ENCODE data around the gene PLA2G15. TPM values are rescaled to one million over a fixed set of nuclear protein-coding genes. Genes with fewer than 3 reads are reported as not detected.

PLA2G15 gene
- total and polyA plus RNA-seq, 2 of the 13 experiments (the other 11 are each of a cell fraction or from before 2014, with no cell fraction given): 14.4 to 23.7 TPM

DNA sequence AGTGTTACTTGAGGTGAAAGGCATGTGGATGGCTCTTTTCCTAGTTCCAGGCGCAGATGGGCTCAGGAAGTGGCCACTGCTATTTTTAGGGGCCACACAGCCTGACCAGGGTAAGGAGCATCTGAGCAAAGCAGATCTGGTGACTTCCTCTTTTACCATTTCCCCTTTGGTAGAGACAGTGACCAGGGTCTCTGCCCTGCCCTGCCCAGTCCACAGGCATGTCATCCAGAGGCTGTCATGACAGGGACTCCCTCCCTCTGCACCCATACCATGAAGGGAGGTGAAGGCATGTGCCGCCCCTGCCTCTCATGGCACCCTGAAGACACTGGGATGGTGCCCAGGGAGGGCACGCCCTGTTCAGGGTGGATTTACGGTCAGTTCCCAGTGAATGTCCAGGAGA lies 2.2 kb downstream of the PLA2G15 start:
- DNase-seq (ENCODE audit: low spot score) (no peak), FAIRE-seq (no peak), ATAC-seq (no peak)
- Histone ChIP-seq H3K27me3 (ENCODE audit: control insufficient read depth in 1 of 2, insufficient read depth in 2 of 2, low read length in 2 of 2) (no peaks in the 10 kb centered on the region; a peak in 1 of 5 replicates), H3K9me3 (ENCODE audit: low read length) (no peaks in the 10 kb centered on the region), H4K20me1 (ENCODE audit: insufficient read depth, low read length) (no peaks in the 10 kb centered on the region), H2AFZ (ENCODE audit: low read length) (no peak overlapping the region), H3K4me3 (replicated peaks in 1 of 3; ENCODE audit: insufficient read depth in 1 of 3, low read depth in 2 of 3, low read length in 3 of 3) (no peak overlapping the region), H3K4me1 (ENCODE audit: insufficient read depth, low read length) (peaks cover 59% of the 10 kb centered on the region), H3K79me2 (ENCODE audit: insufficient read depth, low read length) (no peaks in the 10 kb centered on the region), H3K9ac (ENCODE audit: insufficient read depth, low read depth, low read length) (no peak overlapping the region), H3K36me3 (replicated peaks in 1 of 2; ENCODE audit: control insufficient read depth in 1 of 2, insufficient read depth in 2 of 2, low read length in 2 of 2) (peaks cover 6 to 20% of the 10 kb centered on the region in 2 experiments), H3K4me2 (ENCODE audit: low read depth, low read length) (0 out of 2 replicates have a peak overlapping the region, but pooled peaks have one; percentile 4), H3K27ac (ENCODE audit: extremely low read length, insufficient read depth, low read length) (no peak overlapping the region)
- in situ Hi-C loops (cut with HindIII; ENCODE audit: extremely low pct_ligation_motif_present, low pct_unique_long_range_greater_than_20kb) (no loop called here), intact Hi-C loops (cut with micrococcal nuclease; ENCODE audit: unreplicated experiment) (no loop called here)
- 98% methylated on average over 4 of the region's 4 CpGs for WGBS (ENCODE audit: low lambda C conversion rate)
- BruUV-seq (replicated peaks): no TSS peak
- CTCF ChIA-PET (ENCODE audit: low intra/inter-chr PET ratio, low total read pairs): no interaction called here
- TF ChIP-seq THRA (CRISPR knock-in tag; IDR thresholded peaks at IDR 0.05; ENCODE audit: borderline replicate concordance) (no peak), YEATS2 (CRISPR knock-in tag; IDR thresholded peaks at IDR 0.05; ENCODE audit: borderline replicate concordance) (no peak), TCF7 (IDR thresholded peaks at IDR 0.05; ENCODE audit: low read depth) (no peak), ARID2 (CRISPR knock-in tag; IDR thresholded peaks at IDR 0.05; ENCODE audit: borderline replicate concordance) (no peak), EED (CRISPR knock-in tag; IDR thresholded peaks at IDR 0.05) (0 out of 2 replicates have a peak, but pooled peaks have one; percentile 6), ZFP62 (CRISPR knock-in tag; IDR thresholded peaks at IDR 0.05) (no peak), ZNF792 (CRISPR knock-in tag; IDR thresholded peaks at IDR 0.05) (no peak)
- POLR2A ChIA-PET: interaction anchor here (0.8 kb wide), 1 partner anchor 10 kb away, joined by 3 read pairs; no protein-coding TSS in a partner anchor

- no peak overlapping the region for H3K9ac ChIP-seq (ENCODE audit: insufficient read depth, low read depth, low read length)
- no peak for DNase-seq (ENCODE audit: low spot score)
- no TSS peak for BruUV-seq (replicated peaks)
These were observed 2.8 kb downstream of the PLA2G15 start for GRCh38 chr16:68247932-68248331.

More at GRCh38 chr16:68247932-68248331, 2.8 kb downstream of the PLA2G15 start:
- Histone ChIP-seq H4K20me1 (ENCODE audit: insufficient read depth, low read length) (no peaks in the 10 kb centered on the region), H3K4me2 (ENCODE audit: low read depth, low read length) (no peak overlapping the region), H3K36me3 (replicated peaks in 1 of 2; ENCODE audit: control insufficient read depth in 1 of 2, insufficient read depth in 2 of 2, low read length in 2 of 2) (peaks cover 6 to 21% of the 10 kb centered on the region in 2 experiments), H3K9me3 (ENCODE audit: low read length) (no peaks in the 10 kb centered on the region), H3K27ac (ENCODE audit: extremely low read length, insufficient read depth, low read length) (no peak overlapping the region), H2AFZ (ENCODE audit: low read length) (no peak overlapping the region), H3K4me1 (ENCODE audit: insufficient read depth, low read length) (peaks cover 56% of the 10 kb centered on the region), H3K4me3 (replicated peaks in 1 of 3; ENCODE audit: insufficient read depth in 1 of 3, low read depth in 2 of 3, low read length in 3 of 3) (no peak overlapping the region), H3K27me3 (ENCODE audit: control insufficient read depth in 1 of 2, insufficient read depth in 2 of 2, low read length in 2 of 2) (no peaks in the 10 kb centered on the region; a peak in 1 of 5 replicates), H3K79me2 (ENCODE audit: insufficient read depth, low read length) (no peaks in the 10 kb centered on the region)
- 92% methylated on average over 4 of the region's 4 CpGs for WGBS (ENCODE audit: low lambda C conversion rate)
- TF ChIP-seq ZBTB42 (CRISPR knock-in tag; IDR thresholded peaks at IDR 0.05) (no peak), CCAR2 (optimal IDR thresholded peaks at IDR 0.05; ENCODE audit: low read depth, low read length) (no peak), ZBTB39 (CRISPR knock-in tag; IDR thresholded peaks at IDR 0.05) (no peak)
- ATAC-seq (no peak), FAIRE-seq (no peak)
- ChIA-PET POLR2A (interaction anchor here (0.7 to 1.3 kb wide), 2 partner anchors 10 to 168 kb away, joined by 3 read pairs; no protein-coding TSS in a partner anchor), CTCF (ENCODE audit: low intra/inter-chr PET ratio, low total read pairs) (no interaction called here)
- intact Hi-C loops (cut with micrococcal nuclease; ENCODE audit: unreplicated experiment) (no loop called here), in situ Hi-C loops (cut with HindIII; ENCODE audit: extremely low pct_ligation_motif_present, low pct_unique_long_range_greater_than_20kb) (no loop called here)

Data from HepG2 (cell line).